NCI-H1092 (cell line): ENCODE results near the gene CUX1.
"Not testable (repeated sequence)": the region's sequence is repeated elsewhere in the genome, so short reads cannot be mapped to it uniquely, and the experiment has no call there.

Source experiments
- DNase-seq: peaks from one replicate; lab custom pipeline; 2025; lab: John Stamatoyannopoulos, UW

CUX1 gene

GRCh38 chr7:101869901-101870290 is 52.5 kb downstream of the CUX1 start:
- DNase-seq = no peak

GRCh38 chr7:101870361-101871062 is 53.1 kb downstream of the CUX1 start:
- DNase-seq = no peak

- DNase-seq = no peak
Observed at GRCh38 chr7:101871351-101871750, 53.9 kb downstream of the CUX1 start.

- no peak for DNase-seq
Observed at GRCh38 chr7:101874028-101874427, 56.6 kb downstream of the CUX1 start.

GRCh38 chr7:101875283-101875846 is 57.9 kb downstream of the CUX1 start:
- DNase-seq = no peak

- no peak for DNase-seq
Observed at GRCh38 chr7:101877882-101878591, 60.6 kb downstream of the CUX1 start.

- DNase-seq = no peak
Observed at GRCh38 chr7:101878938-101879337, 61.5 kb downstream of the CUX1 start.

- no peak for DNase-seq
Observed at GRCh38 chr7:101879565-101879964, 62.1 kb downstream of the CUX1 start.

GRCh38 chr7:101880282-101881054 is 63.0 kb downstream of the CUX1 start:
- no peak for DNase-seq

- DNase-seq = no peak
Observed at GRCh38 chr7:101882005-101882421, 64.6 kb downstream of the CUX1 start.

GRCh38 chr7:101882595-101883564 is 65.5 kb downstream of the CUX1 start:
- DNase-seq = peak; percentile 80

- no peak for DNase-seq
Observed at GRCh38 chr7:101884671-101885596, 67.5 kb downstream of the CUX1 start.

- no peak for DNase-seq
Observed at GRCh38 chr7:101885597-101885955, 68.2 kb downstream of the CUX1 start.

- not testable (repeated sequence) for DNase-seq
Observed at GRCh38 chr7:101887352-101887751, 69.9 kb downstream of the CUX1 start.

- DNase-seq = not testable (repeated sequence)
Observed at GRCh38 chr7:101888564-101888963, 71.1 kb downstream of the CUX1 start.

- DNase-seq = no peak
Observed at GRCh38 chr7:101890749-101891523, 73.5 kb downstream of the CUX1 start.

GRCh38 chr7:101891936-101892640 is 74.7 kb downstream of the CUX1 start:
- no peak for DNase-seq

GRCh38 chr7:101893341-101894082 is 76.1 kb downstream of the CUX1 start:
- no peak for DNase-seq
